Stimulated activated CD8-positive, alpha-beta memory T cell treated with anti-CD3 and anti-CD28 coated beads, Interleukin-4, amount 100 ng/mL, for 4 hours (primary cell): ENCODE results near the gene SP140.

ENCODE experiments used
- DNase-seq, 2 donors: peaks; one replicate each; pipeline ENCODE4 v3.0.0-alpha.2; 2020; ENCODE audit warnings: low read depth in 2 of 2, low spot score in 1 of 2

Gene SP140

DNA sequence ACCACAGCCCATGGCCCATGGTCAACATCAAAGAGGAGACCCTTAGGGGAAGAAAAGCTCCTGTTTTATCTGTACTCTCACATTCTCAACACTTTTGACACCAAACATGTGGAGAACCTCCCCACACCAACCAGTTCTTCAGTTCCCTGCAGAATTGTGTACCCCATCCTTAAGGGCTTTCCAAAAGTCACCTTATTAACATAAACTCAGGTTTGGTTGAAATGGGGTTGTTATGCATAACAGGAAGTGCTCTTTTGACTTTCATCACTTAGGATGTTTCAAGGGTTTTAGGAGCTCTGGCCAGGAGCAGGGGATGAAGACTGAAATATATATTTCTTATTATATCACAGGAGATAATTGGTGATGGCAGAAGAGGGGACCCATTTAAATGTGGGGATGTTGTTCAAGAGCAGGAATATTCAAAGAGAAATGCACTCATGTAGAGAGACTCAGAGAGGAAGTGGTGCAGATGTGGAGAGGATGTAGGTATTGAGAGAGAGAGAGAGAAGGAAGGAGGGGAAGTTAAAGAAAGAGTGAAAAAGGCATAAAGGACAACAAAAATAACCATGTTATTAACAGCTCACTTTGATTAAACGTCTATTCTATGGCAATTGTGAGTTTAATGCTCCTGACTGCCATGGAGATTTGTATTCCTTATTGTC lies 136.6 kb downstream of the SP140 start:
- DNase-seq, result no peak
